Measurements from ENCODE around the gene GSTM5. TPM values are rescaled to one million over a fixed set of nuclear protein-coding genes. Genes with fewer than 3 reads are reported as not detected.
"Not testable (repeated sequence)": the region's sequence is repeated elsewhere in the genome, so short reads cannot be mapped to it uniquely, and the experiment has no call there.

The GSTM5 gene
- total RNA-seq, 1 donor from 2014 or later, result 2.6 TPM

- DNase-seq (ENCODE audit: low spot score), result no peak
- intact Hi-C loops (cut with DNase I), result no loop called here
Observed at GRCh38 chr1:109756848-109757521, 44.9 kb downstream of the GSTM5 start.

DNA sequence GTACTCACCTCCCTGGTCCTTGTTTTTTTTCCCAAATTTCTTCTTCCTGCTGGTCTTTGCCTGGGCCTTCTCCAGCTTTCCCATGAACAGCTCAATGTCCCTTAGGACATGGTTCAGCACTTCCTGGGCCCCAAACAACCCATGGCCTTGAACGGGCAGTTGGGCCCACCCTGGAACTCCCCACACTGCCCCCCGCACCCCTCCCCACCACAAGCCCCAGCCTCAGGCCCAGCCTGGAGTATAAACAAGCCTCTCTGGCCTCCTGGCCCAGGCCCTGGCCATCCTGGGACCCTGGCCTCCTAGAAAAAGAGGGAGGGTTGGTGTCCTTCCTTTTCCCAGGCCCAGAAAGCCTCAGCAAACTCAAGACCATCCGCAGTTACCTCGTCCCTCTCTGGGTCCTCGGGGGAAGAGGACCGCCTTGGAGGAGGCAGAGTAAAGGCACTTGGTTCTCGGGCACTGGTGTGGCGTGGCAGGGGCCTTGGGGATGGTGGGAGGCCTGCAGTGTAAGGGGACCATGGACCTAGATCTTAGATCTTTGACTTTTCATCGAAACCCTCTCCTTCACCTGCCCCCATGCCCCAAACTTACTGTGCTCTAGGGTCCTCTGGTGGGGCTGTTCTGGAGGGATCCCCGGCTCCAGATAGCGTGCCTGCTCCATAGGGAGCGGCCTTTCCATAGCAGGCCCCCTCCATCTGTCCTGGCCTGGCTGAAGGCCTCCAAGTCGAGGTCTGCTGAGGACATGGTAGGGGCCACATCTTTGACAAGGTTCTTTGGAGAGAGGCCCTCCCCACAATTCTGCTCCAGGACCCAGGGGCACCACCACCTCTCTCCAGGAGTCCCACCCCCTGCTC, 46.1 kb downstream of the GSTM5 start:
- DNase-seq (ENCODE audit: low spot score), result no peak
- intact Hi-C loops (cut with DNase I), result no loop called here

DNA sequence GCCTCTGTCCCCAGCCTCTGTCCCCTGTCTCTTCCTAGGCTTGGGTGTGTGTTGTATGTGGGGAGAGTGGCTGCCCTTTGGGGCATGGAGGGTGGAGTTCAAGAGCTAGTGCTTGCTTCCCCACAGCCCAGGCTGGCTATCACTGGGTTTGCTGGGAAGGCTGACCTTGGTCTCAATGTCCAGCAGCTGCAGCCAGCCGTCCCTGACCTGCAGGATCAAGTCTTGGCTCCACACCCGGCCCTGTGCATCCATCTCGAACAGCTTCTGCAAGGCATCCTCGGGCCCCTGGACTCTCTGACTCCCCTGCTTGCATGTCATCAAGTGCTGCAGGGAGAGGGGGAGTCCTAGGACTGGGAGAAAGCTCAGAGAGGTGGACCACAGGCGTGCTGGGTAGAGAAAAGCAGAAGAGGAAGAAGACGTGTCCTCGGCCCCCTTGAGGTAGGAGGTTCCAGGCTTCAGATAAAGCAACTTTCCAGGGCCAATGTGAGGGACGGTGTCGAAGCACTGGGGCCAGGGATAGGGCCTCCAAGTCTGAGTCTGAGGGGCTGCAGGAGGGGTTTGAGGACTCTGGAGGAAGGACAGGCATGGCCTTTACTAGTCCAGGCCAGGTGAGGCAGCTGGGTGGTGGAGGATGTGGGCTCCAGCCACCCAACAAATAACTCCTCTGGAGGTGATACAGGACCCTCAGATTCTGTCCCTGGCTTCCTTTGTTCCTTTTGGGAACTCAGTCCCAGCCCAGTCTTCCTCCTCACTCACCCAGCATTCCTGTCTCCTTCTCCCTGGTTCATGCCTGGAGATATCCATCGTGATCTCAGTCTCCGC, 47.7 kb downstream of the GSTM5 start:
- no peak for DNase-seq (ENCODE audit: low spot score)
- intact Hi-C loops (cut with DNase I), result no loop called here

GRCh38 chr1:109760581-109761226, 48.7 kb downstream of the GSTM5 start:
- DNase-seq (ENCODE audit: low spot score), result no peak
- intact Hi-C loops (cut with DNase I), result no loop called here

DNA sequence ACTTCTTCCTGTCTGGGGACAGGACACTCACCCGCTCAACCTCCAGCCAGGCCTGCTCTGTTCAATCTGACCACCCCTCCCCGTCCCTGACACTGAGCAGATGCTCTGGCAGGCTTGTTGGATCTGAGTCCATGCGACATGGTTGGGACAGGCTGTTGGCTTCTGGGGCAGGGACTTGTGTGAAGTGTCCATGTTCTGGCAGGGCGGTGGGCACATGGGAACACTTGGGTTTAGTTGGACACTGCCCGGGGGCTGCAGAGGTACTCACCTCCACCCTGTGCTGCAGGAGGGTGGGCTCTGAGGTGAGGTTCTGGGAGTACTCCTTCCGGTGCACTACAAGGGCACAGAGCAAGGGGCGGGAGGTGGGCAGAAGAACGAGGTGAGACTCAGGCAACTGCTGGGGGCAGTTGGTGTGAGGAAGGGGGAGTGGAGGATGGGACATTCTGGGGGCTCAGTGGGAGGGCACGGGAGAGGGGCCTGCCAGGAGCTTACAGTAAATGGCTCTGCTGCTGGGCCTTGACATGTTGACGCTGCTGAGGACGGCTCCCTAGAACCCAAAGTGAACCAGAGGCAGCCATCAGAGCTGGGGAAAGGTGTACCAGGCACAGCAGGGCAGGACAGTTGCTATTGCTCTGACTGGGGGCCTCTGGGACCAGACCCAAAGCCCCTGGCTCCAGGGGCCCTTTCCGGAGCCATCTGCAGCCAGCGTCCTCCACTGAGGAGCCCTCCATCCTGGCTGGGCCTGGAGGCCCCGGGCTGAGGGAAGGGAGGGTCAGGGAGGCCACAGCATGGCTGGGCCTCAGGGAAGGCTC, 49.4 kb downstream of the GSTM5 start:
- DNase-seq (ENCODE audit: low spot score), result peak; percentile 58
- intact Hi-C loops (cut with DNase I), result no loop called here

DNA sequence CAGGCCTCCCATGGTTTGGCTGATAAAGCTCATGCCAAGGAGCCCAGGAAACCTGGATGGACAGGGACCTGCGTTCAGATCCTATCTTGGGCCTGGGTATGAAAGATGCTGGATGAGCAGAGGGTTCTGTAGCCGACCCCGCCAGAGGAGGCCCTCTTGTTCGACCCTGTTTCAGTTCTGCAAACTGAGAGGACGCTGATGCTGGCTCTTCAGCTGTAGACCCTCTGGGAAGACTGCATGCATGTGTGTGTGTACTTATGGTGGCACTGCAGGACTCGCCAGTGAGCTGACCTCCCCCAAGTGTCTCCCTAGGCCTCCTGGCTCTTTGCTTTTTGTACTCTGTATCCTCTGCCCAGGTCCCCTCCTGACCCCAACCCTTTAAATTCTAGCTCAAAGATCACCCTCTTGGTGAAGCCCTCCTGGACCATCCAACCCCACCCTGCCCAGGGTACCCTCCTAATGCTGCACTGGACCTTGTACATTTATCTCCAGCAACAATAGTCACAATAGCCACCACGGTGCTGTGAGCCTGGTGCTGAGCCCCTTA, 50.1 kb downstream of the GSTM5 start:
- no peak for DNase-seq (ENCODE audit: low spot score)
- intact Hi-C loops (cut with DNase I), result no loop called here

GRCh38 chr1:109762821-109763645, 51.0 kb downstream of the GSTM5 start:
- intact Hi-C loops (cut with DNase I), result no loop called here

GRCh38 chr1:109763646-109764415, 51.8 kb downstream of the GSTM5 start, which contains the start of gene EPS8L3:
EPS8L3 (minus strand) TSS chr1:109763923; CDS start chr1:109761749, 2,174 bp downstream.
- intact Hi-C loops (cut with DNase I), result no loop called here
- peak; percentile 75 for DNase-seq (ENCODE audit: low spot score)

More at GRCh38 chr1:109762821-109763645, 51.0 kb downstream of the GSTM5 start:
- DNase-seq (ENCODE audit: low spot score), result peak; percentile 70

DNA sequence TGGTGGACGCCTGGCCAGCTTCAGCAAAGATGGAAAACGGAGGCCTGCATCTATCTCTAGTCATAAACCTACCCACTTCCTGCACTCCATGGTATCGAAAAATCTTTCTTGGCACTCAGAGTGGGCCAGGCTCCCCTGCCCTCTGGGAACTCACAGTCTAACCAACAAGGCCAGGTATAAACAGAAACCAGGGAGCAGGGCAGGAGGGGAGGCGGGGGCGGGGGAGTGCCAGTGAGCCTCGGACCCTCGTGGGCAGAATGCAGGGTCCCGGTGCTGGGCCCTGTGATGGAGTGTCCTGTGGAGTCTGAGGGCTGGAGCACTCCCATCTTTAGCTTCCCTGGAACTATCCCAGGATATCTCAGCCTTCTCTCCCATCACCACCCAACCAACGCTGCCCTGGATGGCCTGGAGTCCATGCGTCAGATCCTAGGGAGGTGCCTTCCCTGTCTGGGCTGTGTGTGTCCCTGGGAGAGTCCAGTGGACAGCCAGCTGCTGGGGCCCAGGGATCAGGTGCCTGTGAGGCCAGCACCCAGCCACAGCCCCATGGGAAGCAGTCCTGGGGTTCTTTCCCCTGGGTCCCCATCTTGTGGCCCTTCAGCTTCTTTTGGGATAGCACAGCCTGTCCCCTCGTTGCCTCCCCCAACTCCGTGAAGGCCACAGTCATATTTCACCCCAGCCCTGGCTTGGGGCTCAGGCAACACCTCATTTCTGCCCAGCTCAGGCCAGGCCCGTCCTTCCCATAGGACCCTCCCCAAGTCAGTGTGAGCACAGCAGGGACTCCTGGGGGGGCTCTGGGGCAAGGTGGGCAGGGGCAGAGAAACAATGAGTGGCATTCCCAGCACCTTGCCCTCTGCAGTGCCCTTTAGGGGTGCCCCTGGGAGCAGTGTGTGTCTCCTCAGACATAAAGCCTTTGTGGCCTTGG, 52.8 kb downstream of the GSTM5 start:
- intact Hi-C loops (cut with DNase I), result no loop called here
- peak; percentile 59 for DNase-seq (ENCODE audit: low spot score)

DNA sequence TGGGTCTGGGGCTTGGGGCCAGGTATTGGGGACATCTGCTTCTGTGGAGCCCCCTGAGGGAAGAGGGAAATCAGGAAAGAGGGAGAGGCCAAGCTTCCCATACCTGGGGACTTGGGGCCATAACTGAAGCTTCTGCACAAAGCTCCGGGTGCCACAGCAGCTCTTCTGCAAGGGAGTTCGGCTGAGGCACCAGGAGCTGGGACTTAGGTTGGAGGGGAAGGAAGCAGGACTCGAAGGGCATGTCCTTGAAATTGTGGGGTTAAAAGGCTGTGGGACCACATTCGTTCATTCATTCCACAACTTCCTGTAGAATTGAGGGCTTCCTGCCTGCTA, 53.4 kb downstream of the GSTM5 start:
- peak; percentile 22 for DNase-seq (ENCODE audit: low spot score)
- intact Hi-C loops (cut with DNase I), result no loop called here

GRCh38 chr1:109765896-109766615, 54.0 kb downstream of the GSTM5 start:
- peak; percentile 51 for DNase-seq (ENCODE audit: low spot score)
- intact Hi-C loops (cut with DNase I), result no loop called here

- intact Hi-C loops (cut with DNase I), result not testable (repeated sequence)
- DNase-seq (ENCODE audit: low spot score), result peak; percentile 59
Observed at GRCh38 chr1:109766991-109767636, 55.1 kb downstream of the GSTM5 start.
